Fibroblast of skin of right quadriceps (primary cell): ENCODE data around the gene ZMYND15.
A peak's percentile ranks its signal among the peaks of the same experiment; 100 is the strongest.

Experiments used
- DNase-seq: peaks from one replicate; pipeline ENCODE4 v3.0.0-alpha.2; 2013

Gene ZMYND15

GRCh38 chr17:4788807-4789700 is 49.4 kb downstream of the ZMYND15 start, which contains the start of gene GLTPD2:
TSS of gene GLTPD2 (plus strand) at chr17:4788964. CDS start at chr17:4789012, 48 bp downstream.
- DNase-seq, result no peak

GRCh38 chr17:4789701-4789950 is 50.0 kb downstream of the ZMYND15 start:
- DNase-seq, result no peak

GRCh38 chr17:4789951-4790704 is 50.5 kb downstream of the ZMYND15 start:
- peak; percentile 88 for DNase-seq

GRCh38 chr17:4790705-4791088 is 51.1 kb downstream of the ZMYND15 start:
- no peak for DNase-seq

- no peak for DNase-seq
Measured at GRCh38 chr17:4795168-4795567, 55.5 kb downstream of the ZMYND15 start.
